ENCODE data around the gene VPS37D. TPM values are rescaled to one million over a fixed set of nuclear protein-coding genes. Genes with fewer than 3 reads are reported as not detected.
A peak's percentile ranks its signal among the peaks of the same experiment; 100 is the strongest.
"Not testable (repeated sequence)": the region's sequence is repeated elsewhere in the genome, so short reads cannot be mapped to it uniquely, and the experiment has no call there.

VPS37D gene
- total RNA-seq, 1 donor from 2014 or later, result 15.6 TPM

DNA sequence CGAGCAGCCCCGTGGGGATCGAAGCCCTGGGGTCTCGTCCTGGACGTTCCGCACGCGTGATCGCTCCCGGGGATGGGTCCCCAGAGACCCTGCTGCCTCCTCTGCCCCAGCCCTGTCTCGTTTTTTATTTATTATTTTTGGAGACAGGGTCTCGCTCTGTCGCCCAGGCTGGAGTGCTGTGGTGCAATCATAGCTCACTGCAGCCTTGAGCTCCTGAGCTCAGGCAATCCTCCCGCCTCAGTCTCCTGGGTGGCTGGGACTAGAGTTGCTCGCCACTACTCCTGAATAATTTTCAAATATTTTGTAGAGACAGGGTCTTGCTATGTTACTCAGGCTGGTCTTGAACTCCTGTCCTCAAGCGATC lies 52.2 kb downstream of the VPS37D start:
- peak overlapping the region; percentile 27 for H3K27ac Mint-ChIP-seq
- H3K4me1 Mint-ChIP-seq (ENCODE audit: low read depth), result peaks cover 21% of the 10 kb centered on the region
- no peaks in the 10 kb centered on the region for H3K9me3 Mint-ChIP-seq (ENCODE audit: low read depth)
- no peaks in the 10 kb centered on the region for H3K36me3 Mint-ChIP-seq (ENCODE audit: insufficient read depth)
- DNase-seq (ENCODE audit: low spot score, unreplicated experiment), result no peak
- TF ChIP-seq, protein P1, sequence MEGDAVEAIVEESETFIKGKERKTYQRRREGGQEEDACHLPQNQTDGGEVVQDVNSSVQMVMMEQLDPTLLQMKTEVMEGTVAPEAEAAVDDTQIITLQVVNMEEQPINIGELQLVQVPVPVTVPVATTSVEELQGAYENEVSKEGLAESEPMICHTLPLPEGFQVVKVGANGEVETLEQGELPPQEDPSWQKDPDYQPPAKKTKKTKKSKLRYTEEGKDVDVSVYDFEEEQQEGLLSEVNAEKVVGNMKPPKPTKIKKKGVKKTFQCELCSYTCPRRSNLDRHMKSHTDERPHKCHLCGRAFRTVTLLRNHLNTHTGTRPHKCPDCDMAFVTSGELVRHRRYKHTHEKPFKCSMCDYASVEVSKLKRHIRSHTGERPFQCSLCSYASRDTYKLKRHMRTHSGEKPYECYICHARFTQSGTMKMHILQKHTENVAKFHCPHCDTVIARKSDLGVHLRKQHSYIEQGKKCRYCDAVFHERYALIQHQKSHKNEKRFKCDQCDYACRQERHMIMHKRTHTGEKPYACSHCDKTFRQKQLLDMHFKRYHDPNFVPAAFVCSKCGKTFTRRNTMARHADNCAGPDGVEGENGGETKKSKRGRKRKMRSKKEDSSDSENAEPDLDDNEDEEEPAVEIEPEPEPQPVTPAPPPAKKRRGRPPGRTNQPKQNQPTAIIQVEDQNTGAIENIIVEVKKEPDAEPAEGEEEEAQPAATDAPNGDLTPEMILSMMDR (IDR thresholded peaks at IDR 0.05; ENCODE audit: unreplicated experiment), result no peak
- peaks cover 9% of the 10 kb centered on the region for H3K27me3 Mint-ChIP-seq
- H3K4me3 Mint-ChIP-seq (ENCODE audit: low read depth), result peak overlapping the region; percentile 73

DNA sequence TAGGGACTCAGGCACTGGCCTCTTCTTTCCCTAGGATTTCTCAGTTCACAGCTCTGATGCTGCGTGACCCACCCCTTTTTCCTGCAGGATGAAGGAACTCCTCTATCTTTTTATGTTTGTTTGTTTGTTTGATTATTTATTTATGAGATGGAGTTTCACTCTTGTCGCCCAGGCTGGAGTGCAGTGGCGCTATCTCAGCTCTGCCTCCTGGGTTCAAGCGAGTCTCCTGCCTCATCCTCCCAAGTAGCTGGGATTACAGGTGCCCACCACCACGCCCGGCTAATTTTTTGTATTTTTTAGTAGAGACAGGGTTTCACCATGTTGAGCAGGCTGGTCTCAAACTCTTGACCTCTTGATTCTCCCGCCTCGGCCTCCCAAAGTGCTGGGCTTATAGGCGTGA lies 52.8 kb downstream of the VPS37D start:
- Mint-ChIP-seq H3K4me3 (ENCODE audit: low read depth) (peak overlapping the region; percentile 73), H3K4me1 (ENCODE audit: low read depth) (peaks cover 20% of the 10 kb centered on the region), H3K27ac (peak overlapping the region; percentile 64)
- DNase-seq (ENCODE audit: low spot score, unreplicated experiment); H3K9me3 Mint-ChIP-seq (ENCODE audit: low read depth); H3K27me3 Mint-ChIP-seq; H3K36me3 Mint-ChIP-seq (ENCODE audit: insufficient read depth): not testable (repeated sequence)

- no peak for DNase-seq (ENCODE audit: low spot score, unreplicated experiment)
- H3K36me3 Mint-ChIP-seq (ENCODE audit: insufficient read depth), result no peaks in the 10 kb centered on the region
- no peaks in the 10 kb centered on the region for H3K9me3 Mint-ChIP-seq (ENCODE audit: low read depth)
- peaks cover 12% of the 10 kb centered on the region for H3K4me1 Mint-ChIP-seq (ENCODE audit: low read depth)
- peak overlapping the region; percentile 65 for H3K4me3 Mint-ChIP-seq (ENCODE audit: low read depth)
- no peak overlapping the region for H3K27ac Mint-ChIP-seq
- H3K27me3 Mint-ChIP-seq, result peaks cover 9% of the 10 kb centered on the region
- TF ChIP-seq, protein P1 (IDR thresholded peaks at IDR 0.05; ENCODE audit: unreplicated experiment), result no peak
These were observed 53.8 kb downstream of the VPS37D start for GRCh38 chr7:73721377-73721817.

Small RNA genes lying within 50 kb of the gene (microRNA-seq; reads per million reads assigned to microRNA genes)
- not detected for gene MIR4284 (ENCODE audit: borderline number of aligned reads, unreplicated experiment)

Other genes with a start within 250 kb of the VPS37D start
- gene FZD9, start 234.1 kb upstream of the VPS37D start, total RNA-seq, result 1.6 and 1.8 TPM in 2 replicates
- 90.5 and 92.1 TPM in 2 replicates for gene BAZ1B, start 145.5 kb upstream of the VPS37D start, total RNA-seq
- gene BCL7B, start 110.1 kb upstream of the VPS37D start, total RNA-seq, result 37.8 and 46.1 TPM in 2 replicates
- 42.1 and 44.9 TPM in 2 replicates for gene TBL2, start 89.3 kb upstream of the VPS37D start, total RNA-seq
- 47.3 and 48.6 TPM in 2 replicates for gene MLXIPL, start 43.3 kb upstream of the VPS37D start, total RNA-seq
- gene DNAJC30, start 15.6 kb downstream of the VPS37D start, total RNA-seq, result 10.4 and 11.1 TPM in 2 replicates
- gene BUD23, start 15.8 kb downstream of the VPS37D start, total RNA-seq, result 57.9 and 58.8 TPM in 2 replicates
- 40.9 and 46.6 TPM in 2 replicates for gene STX1A, start 51.8 kb downstream of the VPS37D start, total RNA-seq
- 62.9 and 69.7 TPM in 2 replicates for gene ABHD11, start 71.0 kb downstream of the VPS37D start, total RNA-seq
- 49.0 and 49.9 TPM in 2 replicates for gene CLDN3, start 102.4 kb downstream of the VPS37D start, total RNA-seq
- 172 and 183 TPM in 2 replicates for gene CLDN4, start 163.2 kb downstream of the VPS37D start, total RNA-seq
- 13.3 and 13.5 TPM in 2 replicates for gene METTL27, start 174.7 kb downstream of the VPS37D start, total RNA-seq
- not detected in 2 replicates for gene TMEM270, start 193.3 kb downstream of the VPS37D start, total RNA-seq